NT2/D1 (cell line): ENCODE results near the gene PBRM1.

Experiments used
- DNase-seq: peaks from one replicate; pipeline ENCODE4 v3.0.0-alpha.2; 2011; ENCODE audit warnings: low read depth, low spot score
- H3K27me3 ChIP-seq: 2 replicates; pipeline ENCODE4 v1.6.0; 2011; ENCODE audit warnings: mild to moderate bottlenecking; ENCODE audit not compliant: insufficient read length, insufficient read depth
- H3K36me3 ChIP-seq: 2 replicates; pipeline ENCODE4 v1.6.1; 2011; ENCODE audit warnings: mild to moderate bottlenecking, low read length, mixed read lengths; ENCODE audit not compliant: insufficient read depth, insufficient read length
- H3K4me1 ChIP-seq: 2 replicates; pipeline ENCODE4 v1.5.1; 2011; ENCODE audit not compliant: insufficient read depth, insufficient read length
- H3K4me3 ChIP-seq: 2 replicates; pipeline ENCODE4 v1.5.1; 2011; ENCODE audit warnings: low read depth; ENCODE audit not compliant: insufficient read length
- H3K9ac ChIP-seq: 2 replicates; pipeline ENCODE4 v1.6.0; 2011; ENCODE audit warnings: low read depth; ENCODE audit not compliant: insufficient read length
- H3K9me3 ChIP-seq: 2 replicates; pipeline ENCODE4 v1.5.1; 2011; ENCODE audit warnings: mild to moderate bottlenecking, low read length; ENCODE audit not compliant: insufficient read depth
- SUZ12 ChIP-seq: IDR thresholded peaks from 2 replicates; pipeline ENCODE4 v1.6.1; 2011; ENCODE audit not compliant: insufficient read length, insufficient read depth; ENCODE audit errors: extremely low read depth
- YY1 ChIP-seq: IDR thresholded peaks from 2 replicates; pipeline ENCODE4 v1.6.1; 2011; ENCODE audit not compliant: insufficient read length, insufficient read depth
- ZNF274 ChIP-seq: IDR thresholded peaks from 2 replicates; pipeline ENCODE4 v1.6.1; 2011; ENCODE audit warnings: mild to moderate bottlenecking, low read depth, low read length

The PBRM1 gene

DNA sequence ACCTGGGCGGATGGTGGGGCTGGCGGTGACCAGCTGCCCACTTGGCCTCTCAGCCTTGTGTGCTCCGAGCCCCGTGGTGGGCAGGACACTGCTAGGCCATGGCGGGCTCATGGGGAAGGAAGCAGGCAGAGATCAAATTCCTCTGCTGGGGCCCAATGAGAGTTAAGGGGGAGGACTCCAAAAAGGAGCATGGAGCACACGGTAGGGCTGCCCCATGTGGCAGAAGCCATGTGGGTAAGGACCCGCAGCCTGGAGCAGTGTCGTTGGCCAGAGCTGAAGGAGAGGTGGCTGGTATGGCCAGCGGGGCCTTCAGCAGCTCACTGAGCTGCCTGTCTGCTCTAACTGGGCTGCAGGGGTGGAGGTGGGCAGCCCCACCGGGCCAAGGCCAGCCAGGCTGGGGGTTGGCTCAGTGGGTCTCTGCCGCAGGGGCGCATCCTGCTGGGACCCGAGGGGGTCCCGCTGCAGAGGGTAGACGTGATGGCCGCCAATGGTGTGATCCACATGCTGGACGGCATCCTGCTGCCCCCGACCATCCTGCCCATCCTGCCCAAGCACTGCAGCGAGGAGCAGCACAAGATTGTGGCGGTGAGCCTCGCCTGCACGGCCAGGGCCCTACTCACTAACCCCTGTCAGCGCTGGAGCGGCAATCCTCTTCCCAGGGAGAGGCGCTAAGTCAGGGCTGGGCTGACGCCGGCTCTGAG is 179.3 kb downstream of the PBRM1 start:
- DNase-seq = no peak
- no peaks in the 10 kb centered on the region for H3K9me3 ChIP-seq
- no peak overlapping the region for H3K4me3 ChIP-seq
- TF ChIP-seq YY1 = no peak
- no peak for TF ChIP-seq SUZ12
- no peak for TF ChIP-seq ZNF274
- H3K36me3 ChIP-seq = no peaks in the 10 kb centered on the region
- peaks cover 30% of the 10 kb centered on the region for H3K4me1 ChIP-seq
- H3K27me3 ChIP-seq = peaks cover 11% of the 10 kb centered on the region
- no peak overlapping the region for H3K9ac ChIP-seq

GRCh38 chr3:52504977-52505376 is 180.7 kb downstream of the PBRM1 start:
- H3K9ac ChIP-seq = peak overlapping the region; percentile 45
- no peak overlapping the region for H3K4me3 ChIP-seq
- H3K4me1 ChIP-seq = peaks cover 30% of the 10 kb centered on the region
- TF ChIP-seq YY1 (no peak), ZNF274 (no peak), SUZ12 (no peak)
- no peaks in the 10 kb centered on the region for H3K9me3 ChIP-seq
- no peak for DNase-seq
- no peaks in the 10 kb centered on the region for H3K36me3 ChIP-seq
- H3K27me3 ChIP-seq = peaks cover 8% of the 10 kb centered on the region

GRCh38 chr3:52503788-52504424 is 181.8 kb downstream of the PBRM1 start:
- Histone ChIP-seq H3K9me3 (no peaks in the 10 kb centered on the region), H3K4me1 (peaks cover 30% of the 10 kb centered on the region), H3K36me3 (no peaks in the 10 kb centered on the region), H3K9ac (no peak overlapping the region), H3K4me3 (no peak overlapping the region), H3K27me3 (peaks cover 2% of the 10 kb centered on the region)
- TF ChIP-seq SUZ12 = no peak
- TF ChIP-seq ZNF274 = no peak
- no peak for TF ChIP-seq YY1
- DNase-seq = no peak

GRCh38 chr3:52502808-52503350 is 182.8 kb downstream of the PBRM1 start:
- no peaks in the 10 kb centered on the region for H3K9me3 ChIP-seq
- no peak for DNase-seq
- no peak for TF ChIP-seq SUZ12
- no peak for TF ChIP-seq ZNF274
- TF ChIP-seq YY1 = no peak
- peaks cover 30% of the 10 kb centered on the region for H3K4me1 ChIP-seq
- H3K36me3 ChIP-seq = no peaks in the 10 kb centered on the region
- H3K4me3 ChIP-seq = no peak overlapping the region
- H3K9ac ChIP-seq = no peak overlapping the region
- peaks cover 6% of the 10 kb centered on the region for H3K27me3 ChIP-seq

GRCh38 chr3:52502001-52502400 is 183.7 kb downstream of the PBRM1 start:
- H3K9ac ChIP-seq = no peak overlapping the region
- H3K4me1 ChIP-seq = peaks cover 28% of the 10 kb centered on the region
- no peaks in the 10 kb centered on the region for H3K9me3 ChIP-seq
- TF ChIP-seq ZNF274 (no peak), YY1 (no peak), SUZ12 (no peak)
- H3K27me3 ChIP-seq = peaks cover 6% of the 10 kb centered on the region
- H3K36me3 ChIP-seq = no peaks in the 10 kb centered on the region
- H3K4me3 ChIP-seq = no peak overlapping the region
- no peak for DNase-seq

DNA sequence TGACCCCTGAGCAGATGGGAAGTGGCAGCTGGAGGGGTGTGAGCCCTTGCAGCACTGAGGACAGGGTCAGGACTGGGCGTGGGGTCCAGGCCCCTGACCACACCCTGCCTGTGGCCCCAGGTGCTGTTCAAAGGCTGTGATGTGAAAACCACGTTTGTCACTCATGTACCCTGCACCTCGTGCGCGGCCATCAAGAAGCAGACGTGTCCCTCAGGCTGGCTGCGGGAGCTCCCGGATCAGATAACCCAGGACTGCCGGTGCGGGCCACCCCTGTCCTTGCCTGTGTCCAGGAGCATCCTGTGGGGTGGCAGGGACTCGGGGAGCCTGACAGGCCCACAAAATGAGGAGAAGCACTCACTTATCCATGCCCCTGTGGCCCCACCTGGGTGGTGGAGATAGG is 184.7 kb downstream of the PBRM1 start:
- Histone ChIP-seq H3K4me1 (peaks cover 21% of the 10 kb centered on the region), H3K9me3 (no peaks in the 10 kb centered on the region), H3K27me3 (peaks cover 3% of the 10 kb centered on the region), H3K4me3 (no peak overlapping the region), H3K9ac (no peak overlapping the region), H3K36me3 (no peaks in the 10 kb centered on the region)
- DNase-seq = no peak
- TF ChIP-seq ZNF274 (no peak), SUZ12 (no peak), YY1 (no peak)

DNA sequence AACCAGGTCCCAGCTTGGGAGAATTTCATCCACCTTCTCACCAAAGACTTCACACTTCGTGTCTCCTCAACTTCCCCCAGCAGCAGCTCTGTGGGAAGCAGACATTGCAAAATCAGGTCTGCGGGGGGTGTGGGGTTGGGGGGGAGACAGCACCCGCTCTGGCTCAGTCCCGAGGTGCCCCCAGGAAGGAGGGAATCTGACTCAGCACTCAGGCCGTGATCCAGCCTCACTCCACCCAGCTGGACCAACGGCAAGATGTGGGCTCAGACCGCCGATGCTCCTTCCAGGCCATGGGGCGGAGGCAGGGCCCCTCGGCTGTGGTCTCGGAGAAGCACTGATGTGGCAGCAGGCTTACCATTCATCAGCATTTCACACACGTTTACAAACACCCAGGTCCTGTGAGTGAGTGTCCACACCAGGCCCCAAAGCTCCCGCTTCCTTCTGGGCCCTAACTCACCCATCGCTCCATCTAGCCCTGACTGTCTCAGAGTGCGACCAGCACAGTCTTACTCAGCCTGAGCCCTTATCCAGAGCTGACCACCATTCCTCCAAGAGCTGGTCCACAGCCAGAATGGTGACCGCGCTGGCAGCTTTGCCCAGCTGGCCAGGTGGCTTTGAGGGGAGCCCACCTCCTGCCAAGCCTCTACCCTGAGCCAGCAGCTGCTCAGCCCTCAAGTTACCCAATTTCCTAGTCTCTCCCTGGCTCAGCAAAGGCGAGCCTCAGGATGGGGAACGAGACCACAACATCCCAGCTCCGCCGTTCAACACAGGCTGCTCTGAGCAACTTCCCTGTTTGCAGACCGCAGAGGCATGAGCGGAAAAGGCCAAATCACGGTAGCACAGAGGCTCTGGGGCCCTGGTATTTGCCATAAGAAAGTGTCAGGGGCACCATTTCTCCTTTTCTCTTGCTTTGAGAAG is 187.3 kb downstream of the PBRM1 start:
- Histone ChIP-seq H3K9me3 (no peaks in the 10 kb centered on the region), H3K9ac (peak overlapping the region; percentile 8), H3K27me3 (peaks cover 3% of the 10 kb centered on the region), H3K4me1 (peaks cover 10% of the 10 kb centered on the region), H3K36me3 (peaks cover 6% of the 10 kb centered on the region), H3K4me3 (no peak overlapping the region)
- TF ChIP-seq ZNF274 (no peak), YY1 (no peak), SUZ12 (no peak)
- DNase-seq = no peak
